Activated T-cell treated with anti-CD3 and anti-CD28 coated beads, Interleukin-2, amount 50 U/mL, for 4 hours (primary cell): ENCODE measurements around the gene OR4A16. TPM values are rescaled to one million over a fixed set of nuclear protein-coding genes. Genes with fewer than 3 reads are reported as not detected.

Source experiments
- ATAC-seq, 2 donors: fragments of 200-7000 bp; cut with Tn5 transposase; one replicate each; pipeline ENCODE4 v1.10.0; 2021
- DNase-seq: peaks from one replicate; pipeline ENCODE4 v3.0.0-alpha.2; 2020
- H3K27me3 Mint-ChIP-seq: one replicate; pipeline ENCODE4 v1.8.0; 2021; ENCODE audit warnings: low read depth, mixed read lengths
- H3K36me3 Mint-ChIP-seq: one replicate; pipeline ENCODE4 v1.8.0; 2022; ENCODE audit warnings: mixed read lengths; ENCODE audit not compliant: insufficient read depth
- H3K4me1 Mint-ChIP-seq: one replicate; pipeline ENCODE4 v1.8.0; 2021; ENCODE audit warnings: low read depth, mixed read lengths
- H3K4me3 Mint-ChIP-seq: one replicate; pipeline ENCODE4 v1.8.0; 2021; ENCODE audit warnings: mild to moderate bottlenecking, moderate library complexity, mixed read lengths
- H3K9me3 Mint-ChIP-seq: one replicate; pipeline ENCODE4 v1.8.0; 2021; ENCODE audit warnings: mixed read lengths
- total RNA-seq, 3 donors: library from RNA; stranded (reverse); gene quantifications; one replicate each; pipeline ENCODE4 v1.2.1, GENCODE V29; 2021

OR4A16 gene
- not detected for total RNA-seq

DNA sequence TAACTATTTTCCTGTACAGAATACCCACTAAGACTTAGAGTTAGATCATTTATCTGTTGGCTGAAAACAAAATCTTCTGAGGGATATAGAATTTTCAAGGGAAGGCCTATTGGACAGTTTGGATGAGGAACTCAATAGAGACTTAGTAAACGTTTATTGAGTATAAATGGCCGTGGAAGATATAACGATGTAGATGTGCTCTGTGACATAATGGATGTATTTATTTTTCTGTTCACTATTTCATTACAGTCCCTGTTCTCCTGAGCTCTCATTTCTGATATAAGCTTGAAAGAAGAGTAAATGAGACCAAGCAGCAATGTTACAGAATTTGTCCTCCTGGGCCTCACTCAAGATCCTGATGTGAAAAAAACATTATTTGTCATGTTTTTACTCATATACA lies at the start of gene OR4A16:
Gene OR4A16, plus strand, starts transcription at position 301 of the 400 bp plus-strand sequence. Its CDS starts 0 bp downstream, at position 301.
- peaks cover 19% of the 10 kb centered on the region for H3K9me3 Mint-ChIP-seq
- no peak within 1 kb of the TSS for H3K4me3 Mint-ChIP-seq
- no peaks in the 10 kb centered on the region for H3K36me3 Mint-ChIP-seq
- ATAC-seq: no peak
- H3K27me3 Mint-ChIP-seq: no peaks in the 10 kb centered on the region
- H3K4me1 Mint-ChIP-seq: no peaks in the 10 kb centered on the region
- DNase-seq: no peak

GRCh38 chr11:55324500-55324899 lies 18.5 kb upstream of the OR4A16 start:
- ATAC-seq: no peak
- Mint-ChIP-seq H3K4me3 (no peak overlapping the region), H3K9me3 (peaks cover 29% of the 10 kb centered on the region), H3K4me1 (no peaks in the 10 kb centered on the region), H3K27me3 (no peaks in the 10 kb centered on the region), H3K36me3 (no peaks in the 10 kb centered on the region)
- DNase-seq: no peak

GRCh38 chr11:55345306-55345705 lies 2.3 kb downstream of the OR4A16 start:
- DNase-seq (no peak), ATAC-seq (no peak)
- Mint-ChIP-seq H3K4me3 (no peak overlapping the region), H3K27me3 (no peaks in the 10 kb centered on the region), H3K9me3 (peaks cover 18% of the 10 kb centered on the region), H3K4me1 (no peaks in the 10 kb centered on the region), H3K36me3 (no peaks in the 10 kb centered on the region)

DNA sequence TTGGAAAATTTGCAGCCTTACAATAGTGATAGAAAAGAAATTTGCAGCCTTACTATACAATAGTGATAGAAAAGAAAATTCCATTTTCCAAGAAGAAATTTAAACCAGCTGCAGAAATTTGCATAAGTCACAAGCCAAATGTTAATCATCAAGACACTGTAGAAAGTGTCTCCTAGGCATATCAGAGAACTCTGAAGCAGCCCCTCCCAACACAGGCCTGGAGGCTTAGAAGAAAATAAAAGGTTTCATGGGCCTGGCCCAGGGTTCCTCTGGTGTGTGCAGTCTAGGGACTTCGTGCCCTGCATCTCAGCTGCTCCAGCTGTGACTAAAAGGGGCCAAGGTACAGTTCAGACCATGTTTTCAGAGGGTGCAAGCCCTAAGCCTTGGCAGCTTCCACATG lies 6.0 kb downstream of the OR4A16 start:
- no peaks in the 10 kb centered on the region for H3K27me3 Mint-ChIP-seq
- no peak for ATAC-seq
- no peaks in the 10 kb centered on the region for H3K4me1 Mint-ChIP-seq
- no peak overlapping the region for H3K4me3 Mint-ChIP-seq
- H3K36me3 Mint-ChIP-seq: no peaks in the 10 kb centered on the region
- no peak for DNase-seq
- H3K9me3 Mint-ChIP-seq: peaks cover 16% of the 10 kb centered on the region

DNA sequence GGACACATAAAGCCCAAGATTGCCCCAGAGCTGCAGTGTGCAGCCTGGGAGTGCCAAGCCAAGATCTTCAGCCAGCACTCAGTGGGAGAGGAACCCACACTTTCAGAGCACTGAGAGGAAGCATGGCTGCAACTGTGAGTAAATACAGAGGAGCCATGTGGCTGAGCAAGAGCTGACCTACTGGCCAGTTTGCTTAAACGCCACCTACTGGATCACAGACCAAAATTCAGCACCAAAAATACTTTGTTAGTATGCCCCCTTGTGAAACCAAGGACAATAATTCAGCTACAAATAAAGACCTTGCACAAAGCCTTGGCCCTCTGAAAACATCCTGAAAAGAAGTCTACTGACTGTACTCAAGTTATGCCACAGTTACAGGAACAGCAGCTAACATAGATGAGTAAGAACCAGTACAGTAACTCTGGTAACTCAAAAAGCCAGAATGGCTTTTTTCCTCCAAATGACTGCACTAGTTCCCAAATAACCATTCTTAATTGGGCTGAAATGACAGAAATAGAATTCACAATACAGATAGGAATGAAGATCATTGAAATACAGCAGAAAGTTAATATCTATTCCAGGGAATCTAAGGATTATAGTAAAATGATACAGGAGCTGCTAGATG lies 14.7 kb downstream of the OR4A16 start:
- DNase-seq (no peak), ATAC-seq (no peak)
- Mint-ChIP-seq H3K4me1 (no peaks in the 10 kb centered on the region), H3K4me3 (no peak overlapping the region), H3K36me3 (no peaks in the 10 kb centered on the region), H3K27me3 (no peaks in the 10 kb centered on the region), H3K9me3 (peaks cover 35% of the 10 kb centered on the region)

- peaks cover 12% of the 10 kb centered on the region for H3K9me3 Mint-ChIP-seq
- no peaks in the 10 kb centered on the region for H3K27me3 Mint-ChIP-seq
- H3K4me1 Mint-ChIP-seq: no peaks in the 10 kb centered on the region
- no peak for DNase-seq
- ATAC-seq: no peak
- H3K36me3 Mint-ChIP-seq: no peaks in the 10 kb centered on the region
- H3K4me3 Mint-ChIP-seq: no peak within 1 kb of the TSS
These were observed 24.7 kb downstream of the OR4A16 start, which contains the start of gene OR4A15 for GRCh38 chr11:55367674-55368073. OR4A15 (plus strand) TSS chr11:55367974; CDS start chr11:55367974, 0 bp downstream.

Other genes starting within 250 kb of the OR4A16 start
- not detected for gene TRIM48, start 81.0 kb upstream of the OR4A16 start, total RNA-seq
- gene OR4A15, start 24.8 kb downstream of the OR4A16 start, total RNA-seq: not detected
- gene OR4C15, start 211.3 kb downstream of the OR4A16 start, total RNA-seq: not detected
- not detected for gene OR4C16, start 228.9 kb downstream of the OR4A16 start, total RNA-seq